GM12875 (cell line): Measurements from ENCODE around the gene KRTAP4-9.
"Not testable (repeated sequence)": the region's sequence is repeated elsewhere in the genome, so short reads cannot be mapped to it uniquely, and the experiment has no call there.

Experiments used
- H3K4me3 ChIP-seq: one replicate; pipeline ENCODE4 v1.5.1; 2011; ENCODE audit warnings: low read depth, low read length, control low read depth
- TF ChIP-seq, protein P1 (sequence below): IDR thresholded peaks from 2 replicates; pipeline ENCODE4 v1.5.1; 2011; ENCODE audit warnings: low read depth, mild to moderate bottlenecking, control low read depth, inconsistent platforms, low read length, moderate library complexity, borderline replicate concordance; ENCODE audit not compliant: insufficient read depth

The KRTAP4-9 gene

DNA sequence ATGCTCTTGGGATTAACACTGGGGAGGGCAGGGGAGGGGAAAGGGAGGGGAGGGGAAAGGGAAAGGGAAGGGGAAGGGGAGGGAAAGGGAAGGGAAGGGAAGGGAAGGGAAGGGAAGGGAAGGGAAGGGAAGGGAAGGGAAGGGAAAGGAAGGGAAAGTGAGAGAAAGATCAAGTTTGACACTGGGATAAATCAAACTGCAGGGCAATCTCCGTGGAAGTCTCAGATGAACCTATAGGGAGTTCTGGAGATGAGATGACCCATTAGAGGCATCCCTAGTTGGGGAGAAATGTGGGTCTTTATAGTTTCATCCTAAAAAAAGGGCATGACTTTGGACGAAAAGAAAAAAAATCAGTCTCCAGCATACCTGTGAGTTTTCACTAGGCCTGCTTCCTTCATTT lies 16.6 kb downstream of the KRTAP4-9 start:
- TF ChIP-seq, protein P1, sequence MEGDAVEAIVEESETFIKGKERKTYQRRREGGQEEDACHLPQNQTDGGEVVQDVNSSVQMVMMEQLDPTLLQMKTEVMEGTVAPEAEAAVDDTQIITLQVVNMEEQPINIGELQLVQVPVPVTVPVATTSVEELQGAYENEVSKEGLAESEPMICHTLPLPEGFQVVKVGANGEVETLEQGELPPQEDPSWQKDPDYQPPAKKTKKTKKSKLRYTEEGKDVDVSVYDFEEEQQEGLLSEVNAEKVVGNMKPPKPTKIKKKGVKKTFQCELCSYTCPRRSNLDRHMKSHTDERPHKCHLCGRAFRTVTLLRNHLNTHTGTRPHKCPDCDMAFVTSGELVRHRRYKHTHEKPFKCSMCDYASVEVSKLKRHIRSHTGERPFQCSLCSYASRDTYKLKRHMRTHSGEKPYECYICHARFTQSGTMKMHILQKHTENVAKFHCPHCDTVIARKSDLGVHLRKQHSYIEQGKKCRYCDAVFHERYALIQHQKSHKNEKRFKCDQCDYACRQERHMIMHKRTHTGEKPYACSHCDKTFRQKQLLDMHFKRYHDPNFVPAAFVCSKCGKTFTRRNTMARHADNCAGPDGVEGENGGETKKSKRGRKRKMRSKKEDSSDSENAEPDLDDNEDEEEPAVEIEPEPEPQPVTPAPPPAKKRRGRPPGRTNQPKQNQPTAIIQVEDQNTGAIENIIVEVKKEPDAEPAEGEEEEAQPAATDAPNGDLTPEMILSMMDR = no peak
- H3K4me3 ChIP-seq = no peak overlapping the region

DNA sequence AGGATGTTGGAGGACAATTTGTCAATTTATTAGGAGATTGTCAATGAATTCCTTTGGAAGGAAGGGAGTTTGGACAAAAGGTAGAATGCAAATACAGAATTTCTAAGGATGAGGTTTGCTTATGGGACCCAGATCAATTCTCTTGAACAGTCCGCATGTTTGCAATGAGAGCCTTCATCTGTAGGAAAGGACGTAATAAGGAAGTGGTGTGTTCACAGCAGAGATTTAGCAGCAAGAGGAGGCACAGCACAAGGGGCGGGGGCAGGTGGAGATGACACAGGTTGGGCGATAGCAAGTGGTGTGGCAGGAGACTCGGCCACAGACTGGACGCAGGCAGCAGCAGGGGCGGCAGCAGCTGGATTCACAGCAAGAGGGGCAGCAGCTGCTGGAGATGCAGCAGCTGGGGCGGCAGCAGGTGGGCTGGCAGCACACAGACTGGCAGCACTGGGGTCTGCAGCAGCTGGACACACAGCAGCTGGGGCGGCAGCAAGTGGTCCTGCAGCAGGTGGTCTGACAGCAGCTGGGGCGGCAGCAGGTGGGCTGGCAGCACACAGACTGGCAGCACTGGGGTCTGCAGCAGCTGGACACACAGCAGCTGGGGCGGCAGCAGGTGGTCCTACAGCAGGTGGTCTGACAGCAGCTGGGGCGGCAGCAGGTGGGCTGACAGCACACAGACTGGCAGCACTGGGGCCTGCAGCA lies 18.3 kb downstream of the KRTAP4-9 start:
- not testable (repeated sequence) for H3K4me3 ChIP-seq

DNA sequence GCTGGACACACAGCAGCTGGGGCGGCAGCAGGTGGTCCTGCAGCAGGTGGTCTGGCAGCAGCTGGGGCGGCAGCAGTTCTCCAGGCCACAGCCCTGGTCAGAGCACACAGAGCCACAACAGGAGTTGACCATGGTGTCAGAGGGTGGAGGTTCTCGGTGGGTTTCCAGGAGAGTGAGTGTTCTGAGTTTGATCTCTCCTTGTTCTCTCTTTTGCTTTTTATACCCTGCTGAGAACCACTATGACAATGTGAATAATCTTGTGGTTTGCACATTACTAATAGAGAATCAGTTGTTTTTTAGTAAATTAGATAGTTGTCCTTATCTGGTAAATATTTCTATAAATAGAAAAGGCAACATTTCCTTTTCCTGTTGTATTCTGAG lies 18.8 kb downstream of the KRTAP4-9 start, which contains the start of gene KRTAP4-12:
KRTAP4-12 (minus strand) TSS at position 192 of the 381 bp plus-strand sequence; CDS start at position 132, 60 bp downstream.
- H3K4me3 ChIP-seq = not testable (repeated sequence)

DNA sequence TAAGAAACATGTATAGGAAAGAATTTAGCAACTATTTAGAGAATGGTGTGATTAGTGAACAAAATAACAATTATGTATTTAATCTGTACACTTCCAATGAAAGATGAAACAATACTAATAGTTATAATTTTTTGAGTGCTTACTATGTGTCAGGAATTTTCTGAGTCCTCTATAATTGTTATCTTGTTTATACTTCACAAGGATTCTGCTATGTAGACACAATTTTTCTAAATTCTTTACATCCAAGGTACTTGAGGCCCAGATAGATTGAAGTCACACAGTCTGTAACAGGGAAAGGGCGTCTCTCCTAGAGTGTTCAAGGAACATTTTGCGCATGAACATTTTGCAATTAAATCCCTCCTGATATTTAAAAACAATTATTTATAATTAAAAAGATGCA lies 19.9 kb downstream of the KRTAP4-9 start:
- H3K4me3 ChIP-seq = no peak overlapping the region
- TF ChIP-seq, protein P1 = no peak

DNA sequence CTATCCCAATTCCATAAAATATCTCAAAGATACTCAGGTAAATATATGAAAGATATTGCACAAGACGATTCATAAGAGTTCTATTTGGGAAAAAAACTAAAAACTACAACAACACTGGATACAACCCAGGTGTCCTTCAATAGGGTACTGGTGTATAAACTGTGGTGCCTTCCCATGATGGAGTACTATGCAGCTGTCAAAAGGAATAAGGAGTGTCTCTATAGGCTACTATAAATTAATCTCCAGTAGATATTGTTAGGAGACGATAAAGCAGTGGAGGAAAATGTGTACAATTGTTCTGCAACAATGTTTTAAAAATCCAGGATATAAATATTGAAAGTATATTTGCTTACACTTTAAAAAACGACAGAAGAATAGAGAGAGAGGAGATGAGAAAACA lies 21.2 kb downstream of the KRTAP4-9 start:
- TF ChIP-seq, protein P1 = no peak
- H3K4me3 ChIP-seq = no peak overlapping the region

DNA sequence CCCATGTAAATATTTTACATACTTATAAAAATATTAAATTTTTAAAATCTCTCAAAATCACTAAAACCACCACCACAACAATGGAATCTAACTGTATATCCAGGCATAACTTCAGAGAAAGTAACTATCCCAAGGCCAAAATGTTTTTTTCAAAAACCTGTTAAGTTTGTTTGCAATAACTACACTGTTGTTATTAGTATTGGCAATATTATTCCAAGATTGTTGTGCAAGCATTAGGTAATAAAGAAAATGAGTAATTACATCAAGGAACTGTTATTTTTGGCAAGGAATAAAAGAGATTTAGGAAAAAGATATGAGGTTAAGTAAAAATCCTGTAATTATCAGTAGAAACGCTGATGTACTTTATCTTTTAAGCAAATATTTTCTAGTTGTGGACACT lies 22.2 kb downstream of the KRTAP4-9 start:
- TF ChIP-seq, protein P1 = no peak
- H3K4me3 ChIP-seq = no peak overlapping the region

DNA sequence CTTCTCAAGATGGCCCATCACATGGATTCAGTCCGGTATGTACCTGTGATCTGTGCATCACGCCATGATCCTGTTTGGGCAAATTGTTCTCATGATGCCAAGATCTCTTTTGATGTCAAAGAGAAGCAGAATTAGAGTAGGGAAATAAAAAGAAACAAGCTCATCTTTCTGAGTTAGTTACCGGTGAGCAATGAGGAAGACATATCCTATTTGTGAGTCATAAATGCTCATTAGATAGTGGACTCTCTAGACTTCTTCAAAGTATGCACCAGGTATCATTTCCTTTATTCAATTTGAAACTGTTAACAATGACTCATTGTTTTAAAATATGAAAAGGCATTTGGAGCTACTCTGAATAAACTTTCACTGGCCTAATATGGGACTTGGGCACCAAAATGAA lies 26.8 kb downstream of the KRTAP4-9 start:
- no peak overlapping the region for H3K4me3 ChIP-seq
- TF ChIP-seq, protein P1 = no peak

DNA sequence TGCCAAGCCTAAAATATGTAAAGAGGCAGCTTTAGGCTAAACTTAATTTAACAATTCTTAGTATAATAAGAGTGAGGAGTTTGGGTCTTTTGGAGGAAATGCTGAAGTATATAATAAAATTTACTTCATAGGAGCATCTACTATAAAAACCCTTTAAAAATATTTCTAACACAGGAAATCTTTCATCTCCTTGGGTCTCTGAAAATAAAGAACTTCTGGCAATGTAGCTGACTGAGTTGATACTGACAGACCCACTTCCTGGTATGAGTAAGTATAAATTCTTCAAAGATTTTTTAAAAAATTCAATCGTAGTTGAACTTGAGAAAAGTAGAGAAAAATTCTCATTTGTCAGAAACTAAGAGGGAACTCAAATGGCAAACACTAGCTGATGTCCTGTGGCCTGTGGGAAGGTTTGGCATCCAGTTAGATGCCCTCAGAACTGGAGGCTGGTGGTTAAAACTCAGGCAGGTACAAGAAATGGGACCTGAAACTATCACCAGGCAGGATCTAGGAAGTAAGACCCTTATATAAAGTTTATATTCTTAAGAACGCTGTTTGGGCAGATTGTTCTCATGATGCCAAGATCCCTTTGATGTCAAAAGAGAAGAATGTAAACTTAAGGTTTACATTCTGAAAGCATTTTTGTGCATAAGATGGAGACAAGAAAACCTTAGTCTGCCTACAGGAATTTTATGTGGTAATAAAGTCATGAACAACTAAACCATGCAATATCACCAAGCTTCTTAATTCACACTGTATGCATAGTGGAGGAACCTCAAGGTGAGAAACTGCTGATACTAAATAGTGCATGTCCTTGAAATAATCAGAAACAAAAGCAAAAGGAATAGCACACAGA lies 28.9 kb downstream of the KRTAP4-9 start:
- H3K4me3 ChIP-seq = no peak overlapping the region
- TF ChIP-seq, protein P1 = no peak

DNA sequence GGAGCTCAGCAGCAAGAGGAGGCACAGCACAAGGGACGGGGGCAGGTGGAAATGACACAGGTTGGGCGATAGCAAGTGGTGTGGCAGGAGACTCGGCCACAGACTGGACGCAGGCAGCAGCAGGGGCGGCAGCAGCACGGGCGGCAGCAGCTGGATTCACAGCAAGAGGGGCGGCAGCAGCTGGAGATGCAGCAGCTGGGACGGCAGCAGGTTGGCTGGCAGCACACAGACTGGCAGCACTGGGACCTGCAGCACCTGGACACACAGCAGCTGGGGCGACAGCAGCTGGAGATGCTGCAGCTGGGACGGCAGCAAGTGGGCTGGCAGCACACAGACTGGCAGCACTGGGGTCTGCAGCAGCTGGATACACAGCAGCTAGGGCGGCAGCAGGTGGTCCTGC lies 34.7 kb downstream of the KRTAP4-9 start:
- not testable (repeated sequence) for H3K4me3 ChIP-seq
